GM12878 (cell line): ENCODE measurements around the gene LSM14B. TPM values are rescaled to one million over a fixed set of nuclear protein-coding genes. Genes with fewer than 3 reads are reported as not detected.

Experiments
- ATF7 ChIP-seq: fragments of 450-650 bp; IDR thresholded peaks from 2 replicates; pipeline ENCODE4 v1.6.1; 2016; ENCODE audit warnings: low read depth, mild to moderate bottlenecking
- BACH1 ChIP-seq: fragments of 450-650 bp; IDR thresholded peaks from 2 replicates; pipeline ENCODE4 v1.6.1; 2017; ENCODE audit warnings: mild to moderate bottlenecking, borderline replicate concordance
- BRCA1 ChIP-seq: IDR thresholded peaks from 2 replicates; pipeline ENCODE4 v1.6.1; 2011; ENCODE audit warnings: low read depth, low read length, improper control_type of control experiment
- CBX3 ChIP-seq: fragments of 200-600 bp; sonication (generic); IDR thresholded peaks from 2 replicates; pipeline ENCODE4 v1.6.1; 2016; ENCODE audit warnings: low read depth, borderline replicate concordance
- CHD1 ChIP-seq: IDR thresholded peaks from 2 replicates; pipeline ENCODE4 v1.6.1; 2012; ENCODE audit warnings: low read depth, low read length, improper control_type of control experiment
- HCFC1 ChIP-seq: fragments of 150-350 bp; IDR thresholded peaks from 2 replicates; pipeline ENCODE4 v1.6.1; 2014; ENCODE audit warnings: low read length
- MYB ChIP-seq: fragments of 150-350 bp; IDR thresholded peaks from 2 replicates; pipeline ENCODE4 v1.6.1; 2014; ENCODE audit warnings: mild to moderate bottlenecking, low read depth, low read length, borderline replicate concordance
- NKRF ChIP-seq: fragments of 450-650 bp; conservative IDR thresholded peaks from 2 replicates; pipeline ENCODE4 v1.6.1; 2017; ENCODE audit warnings: mild to moderate bottlenecking, moderate library complexity
- POLR2AphosphoS2 ChIP-seq: IDR thresholded peaks from 2 replicates; pipeline ENCODE4 v1.6.1; 2011; ENCODE audit warnings: low read depth, mild to moderate bottlenecking, low read length, improper control_type of control experiment, moderate library complexity
- RUNX3 ChIP-seq: IDR thresholded peaks from 2 replicates; pipeline ENCODE4 v1.6.1; 2012; ENCODE audit warnings: low read length, inconsistent platforms
- SMC3 ChIP-seq: IDR thresholded peaks from 2 replicates; pipeline ENCODE4 v1.6.1; 2011; ENCODE audit warnings: low read length, improper control_type of control experiment, borderline replicate concordance
- STAT1 ChIP-seq: fragments of 450-650 bp; conservative IDR thresholded peaks from 2 replicates; pipeline ENCODE4 v1.6.1; 2014; ENCODE audit warnings: antibody characterized with exemption, mild to moderate bottlenecking
- SUZ12 ChIP-seq: fragments of 200-600 bp; sonication (generic); IDR thresholded peaks from one replicate; pipeline ENCODE4 v1.6.1; 2018; ENCODE audit warnings: antibody characterized with exemption, mild to moderate bottlenecking; ENCODE audit not compliant: unreplicated experiment
- TARDBP ChIP-seq: IDR thresholded peaks from 2 replicates; pipeline ENCODE4 v1.6.1; 2016; ENCODE audit warnings: borderline replicate concordance
- TBL1XR1 ChIP-seq: IDR thresholded peaks from 2 replicates; pipeline ENCODE4 v1.6.1; 2012; ENCODE audit warnings: low read depth, low read length, improper control_type of control experiment
- USF2 ChIP-seq: IDR thresholded peaks from 2 replicates; pipeline ENCODE4 v1.6.1; 2011; ENCODE audit warnings: low read depth, low read length, improper control_type of control experiment, borderline replicate concordance
- YY1 ChIP-seq: IDR thresholded peaks from 2 replicates; pipeline ENCODE4 v1.6.1; 2011; ENCODE audit warnings: low read depth, mild to moderate bottlenecking, low read length
- ZNF207 ChIP-seq: fragments of 450-650 bp; IDR thresholded peaks from 2 replicates; pipeline ENCODE4 v1.6.1; 2014; ENCODE audit warnings: antibody characterized with exemption, mild to moderate bottlenecking, borderline replicate concordance
- ZZZ3 ChIP-seq: IDR thresholded peaks from 2 replicates; pipeline ENCODE4 v1.6.1; 2011; ENCODE audit warnings: low read depth; ENCODE audit not compliant: control insufficient read depth, insufficient read length
- polyA plus RNA-seq, 11 experiments: library from polyadenylated mRNA; depleted of rRNA in 4 of 11; unstranded in 6 of 11; stranded (reverse) in 5 of 11; fragments of >200 nt; fragmentation: Nextera tagmentation in 4 of 11; fragmentation: Illumina TruSeq in 1 of 11; extraction: Ambion mirVana in 4 of 11; extraction: Trizol in 1 of 11; gene quantifications; 1 replicate in 1 of 11; 2 replicates in 10 of 11; pipeline versions ENCODE4 v1.2.1 to v1.2.3, GENCODE V29; 2011 to 2016; ENCODE audit warnings: inconsistent platforms in 2 of 11, missing spikeins in 2 of 11, low read depth in 1 of 11
- total RNA-seq, 4 experiments: library from RNA; depleted of rRNA in 3 of 4; stranded (reverse); fragments of >200 nt in 3 of 4; fragmentation: Illumina TruSeq in 1 of 4; extraction: Trizol in 1 of 4; gene quantifications; 2 replicates each; pipeline versions ENCODE4 v1.2.1 to v1.2.3, GENCODE V29; 2013 to 2021
- TF ChIP-seq, protein P1 (sequence below): fragments of 150-350 bp; IDR thresholded peaks from 2 replicates; pipeline ENCODE4 v1.6.1; 2016; ENCODE audit warnings: low read depth, low read length
- TF ChIP-seq, protein P2 (sequence below): fragments of 450-650 bp; IDR thresholded peaks from 2 replicates; pipeline ENCODE4 v1.6.1; 2014; ENCODE audit warnings: mild to moderate bottlenecking
- TF ChIP-seq, protein P3 (sequence below): IDR thresholded peaks from 2 replicates; pipeline ENCODE4 v1.6.1; 2012; ENCODE audit warnings: low read depth, low read length, improper control_type of control experiment

The LSM14B gene
- total and polyA plus RNA-seq, 10 of the 15 experiments (the other 5 are each of a cell fraction or from before 2014, with no cell fraction given), result 0.56 to 34.3 (median 15.6) TPM

DNA sequence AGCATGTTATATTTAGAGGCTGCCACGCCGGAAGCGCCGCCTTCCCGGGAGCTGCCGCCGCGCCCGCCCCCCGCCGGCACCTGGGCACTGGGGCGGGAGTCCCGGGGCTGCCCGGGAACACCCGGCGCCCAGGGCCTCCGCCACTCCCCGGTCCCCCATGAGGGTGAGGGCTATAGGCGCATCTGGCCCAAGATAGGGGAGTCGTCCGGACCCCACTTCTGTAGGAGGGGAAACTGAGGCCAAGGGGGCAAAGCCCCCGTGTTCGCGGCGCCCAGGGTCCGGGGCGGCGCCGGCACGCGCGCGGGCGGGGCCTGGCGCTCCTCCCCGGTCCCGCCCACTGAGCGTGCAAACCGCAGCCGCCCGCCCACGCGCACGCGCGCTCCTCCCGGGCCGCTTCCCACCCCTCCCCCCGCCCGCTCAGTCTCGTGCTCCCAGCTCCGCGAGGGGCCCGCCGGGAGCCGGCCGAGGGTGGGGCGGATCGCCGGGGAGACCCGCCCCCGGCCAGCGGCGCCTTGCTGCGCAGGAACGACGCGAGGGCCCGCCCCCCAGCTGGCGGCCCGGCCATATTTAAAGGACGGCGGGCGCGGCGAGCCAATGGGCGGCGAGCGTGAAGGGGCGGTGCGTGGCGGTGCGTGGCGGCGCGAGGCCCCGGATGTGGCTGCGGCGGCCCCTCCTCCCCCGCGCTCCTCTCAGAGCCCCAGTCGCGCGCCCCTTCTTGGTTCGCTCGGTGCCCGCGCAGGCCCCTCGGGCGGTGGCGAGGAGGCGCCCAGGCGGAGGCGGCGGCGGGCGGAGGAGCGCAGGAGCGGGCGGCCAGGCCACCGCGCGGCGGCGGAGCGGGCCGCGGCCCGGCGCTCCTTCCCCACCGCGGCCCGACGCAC, at the start of gene LSM14B (continued):
- TF ChIP-seq, protein P1, sequence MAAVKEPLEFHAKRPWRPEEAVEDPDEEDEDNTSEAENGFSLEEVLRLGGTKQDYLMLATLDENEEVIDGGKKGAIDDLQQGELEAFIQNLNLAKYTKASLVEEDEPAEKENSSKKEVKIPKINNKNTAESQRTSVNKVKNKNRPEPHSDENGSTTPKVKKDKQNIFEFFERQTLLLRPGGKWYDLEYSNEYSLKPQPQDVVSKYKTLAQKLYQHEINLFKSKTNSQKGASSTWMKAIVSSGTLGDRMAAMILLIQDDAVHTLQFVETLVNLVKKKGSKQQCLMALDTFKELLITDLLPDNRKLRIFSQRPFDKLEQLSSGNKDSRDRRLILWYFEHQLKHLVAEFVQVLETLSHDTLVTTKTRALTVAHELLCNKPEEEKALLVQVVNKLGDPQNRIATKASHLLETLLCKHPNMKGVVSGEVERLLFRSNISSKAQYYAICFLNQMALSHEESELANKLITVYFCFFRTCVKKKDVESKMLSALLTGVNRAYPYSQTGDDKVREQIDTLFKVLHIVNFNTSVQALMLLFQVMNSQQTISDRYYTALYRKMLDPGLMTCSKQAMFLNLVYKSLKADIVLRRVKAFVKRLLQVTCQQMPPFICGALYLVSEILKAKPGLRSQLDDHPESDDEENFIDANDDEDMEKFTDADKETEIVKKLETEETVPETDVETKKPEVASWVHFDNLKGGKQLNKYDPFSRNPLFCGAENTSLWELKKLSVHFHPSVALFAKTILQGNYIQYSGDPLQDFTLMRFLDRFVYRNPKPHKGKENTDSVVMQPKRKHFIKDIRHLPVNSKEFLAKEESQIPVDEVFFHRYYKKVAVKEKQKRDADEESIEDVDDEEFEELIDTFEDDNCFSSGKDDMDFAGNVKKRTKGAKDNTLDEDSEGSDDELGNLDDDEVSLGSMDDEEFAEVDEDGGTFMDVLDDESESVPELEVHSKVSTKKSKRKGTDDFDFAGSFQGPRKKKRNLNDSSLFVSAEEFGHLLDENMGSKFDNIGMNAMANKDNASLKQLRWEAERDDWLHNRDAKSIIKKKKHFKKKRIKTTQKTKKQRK, result no peak
- TF ChIP-seq SUZ12 (no peak), BRCA1 (0 out of 2 replicates have a peak, but pooled peaks have one; percentile 33), SMC3 (no peak), TBL1XR1 (peak; percentile 21; the same call in 1 of the 2 replicates), TARDBP (no peak), CHD1 (no peak), ZZZ3 (no peak), RUNX3 (peak; percentile 82), NKRF (peak; percentile 57), STAT1 (no peak), ZNF207 (peak; percentile 64; the same call in 1 of the 2 replicates), HCFC1 (peak; percentile 10; the same call in 1 of the 2 replicates), BACH1 (peak; percentile 89), POLR2AphosphoS2 (no peak), CBX3 (no peak), MYB (no peak), USF2 (no peak), YY1 (peak; percentile 91), ATF7 (no peak)
- TF ChIP-seq, protein P2, sequence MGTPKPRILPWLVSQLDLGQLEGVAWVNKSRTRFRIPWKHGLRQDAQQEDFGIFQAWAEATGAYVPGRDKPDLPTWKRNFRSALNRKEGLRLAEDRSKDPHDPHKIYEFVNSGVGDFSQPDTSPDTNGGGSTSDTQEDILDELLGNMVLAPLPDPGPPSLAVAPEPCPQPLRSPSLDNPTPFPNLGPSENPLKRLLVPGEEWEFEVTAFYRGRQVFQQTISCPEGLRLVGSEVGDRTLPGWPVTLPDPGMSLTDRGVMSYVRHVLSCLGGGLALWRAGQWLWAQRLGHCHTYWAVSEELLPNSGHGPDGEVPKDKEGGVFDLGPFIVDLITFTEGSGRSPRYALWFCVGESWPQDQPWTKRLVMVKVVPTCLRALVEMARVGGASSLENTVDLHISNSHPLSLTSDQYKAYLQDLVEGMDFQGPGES, result no peak
- TF ChIP-seq, protein P3, sequence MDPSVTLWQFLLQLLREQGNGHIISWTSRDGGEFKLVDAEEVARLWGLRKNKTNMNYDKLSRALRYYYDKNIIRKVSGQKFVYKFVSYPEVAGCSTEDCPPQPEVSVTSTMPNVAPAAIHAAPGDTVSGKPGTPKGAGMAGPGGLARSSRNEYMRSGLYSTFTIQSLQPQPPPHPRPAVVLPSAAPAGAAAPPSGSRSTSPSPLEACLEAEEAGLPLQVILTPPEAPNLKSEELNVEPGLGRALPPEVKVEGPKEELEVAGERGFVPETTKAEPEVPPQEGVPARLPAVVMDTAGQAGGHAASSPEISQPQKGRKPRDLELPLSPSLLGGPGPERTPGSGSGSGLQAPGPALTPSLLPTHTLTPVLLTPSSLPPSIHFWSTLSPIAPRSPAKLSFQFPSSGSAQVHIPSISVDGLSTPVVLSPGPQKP, result peak; percentile 75; the same call in 1 of the 2 replicates
